ENCODE measurements around the gene GRID2IP. TPM values are rescaled to one million over a fixed set of nuclear protein-coding genes. Genes with fewer than 3 reads are reported as not detected.

GRID2IP gene
- polyA plus RNA-seq, 1 experiment, result not detected

- DNase-seq (ENCODE audit: low read depth, low spot score), result no peak
- peaks cover 57% of the 10 kb centered on the region for H3K27me3 ChIP-seq (ENCODE audit: control insufficient read depth, insufficient read depth, low read length)
- peak overlapping the region; percentile 10; the same call in 1 of the 2 replicates for H3K4me3 ChIP-seq (ENCODE audit: low read depth, low read length)
- H3K9me3 ChIP-seq (ENCODE audit: control insufficient read depth, insufficient read depth, low read length), result no peaks in the 10 kb centered on the region
- no peak for TF ChIP-seq CTCF (IDR thresholded peaks at IDR 0.05; ENCODE audit: low read depth, low read length)
- ChIA-PET POLR2A (no interaction called here), CTCF (no interaction called here)
- no peak overlapping the region for H3K27ac ChIP-seq (ENCODE audit: low read depth, low read length)
These were observed 20.4 kb downstream of the GRID2IP start for GRCh38 chr7:6530626-6531491.

- Histone ChIP-seq H3K27me3 (ENCODE audit: control insufficient read depth, insufficient read depth, low read length) (peaks cover 54% of the 10 kb centered on the region), H3K9me3 (ENCODE audit: control insufficient read depth, insufficient read depth, low read length) (no peaks in the 10 kb centered on the region; the same call in 1 of the 2 replicates), H3K4me3 (ENCODE audit: low read depth, low read length) (no peak overlapping the region), H3K27ac (ENCODE audit: low read depth, low read length) (no peak overlapping the region)
- DNase-seq (ENCODE audit: low read depth, low spot score), result no peak
- ChIA-PET POLR2A (interaction anchor here (0.7 kb wide), 1 partner anchor 30 kb away, joined by 3 read pairs; no protein-coding TSS in a partner anchor), CTCF (interaction anchor here (0.7 kb wide), 1 partner anchor 14 kb away, joined by 3 read pairs; no protein-coding TSS in a partner anchor)
- no peak for TF ChIP-seq CTCF (IDR thresholded peaks at IDR 0.05; ENCODE audit: low read depth, low read length)
These were observed 21.6 kb downstream of the GRID2IP start for GRCh38 chr7:6529643-6530042.

GRCh38 chr7:6528401-6529130 lies 22.7 kb downstream of the GRID2IP start:
- ChIA-PET CTCF (interaction anchor here (0.7 kb wide), 2 partner anchors 12 to 128 kb away, joined by 3 read pairs; no protein-coding TSS in a partner anchor), POLR2A (no interaction called here)
- H3K9me3 ChIP-seq (ENCODE audit: control insufficient read depth, insufficient read depth, low read length), result no peaks in the 10 kb centered on the region; the same call in 1 of the 2 replicates
- H3K27ac ChIP-seq (ENCODE audit: low read depth, low read length), result no peak overlapping the region
- no peak for TF ChIP-seq CTCF (IDR thresholded peaks at IDR 0.05; ENCODE audit: low read depth, low read length)
- H3K27me3 ChIP-seq (ENCODE audit: control insufficient read depth, insufficient read depth, low read length), result peaks cover 49% of the 10 kb centered on the region
- no peak overlapping the region for H3K4me3 ChIP-seq (ENCODE audit: low read depth, low read length)
- DNase-seq (ENCODE audit: low read depth, low spot score), result no peak

GRCh38 chr7:6526997-6527378 lies 24.3 kb downstream of the GRID2IP start:
- POLR2A ChIA-PET, result no interaction called here
- H3K27ac ChIP-seq (ENCODE audit: low read depth, low read length), result no peak overlapping the region
- no peaks in the 10 kb centered on the region; the same call in 1 of the 2 replicates for H3K9me3 ChIP-seq (ENCODE audit: control insufficient read depth, insufficient read depth, low read length)
- no peak for DNase-seq (ENCODE audit: low read depth, low spot score)
- CTCF ChIA-PET, result interaction anchor here (0.9 to 1.0 kb wide), 4 partner anchors 11 to 331 kb away, joined by 3 to 5 read pairs (median 4); partner anchors contain the start of gene ZDHHC4
- no peak for TF ChIP-seq CTCF (IDR thresholded peaks at IDR 0.05; ENCODE audit: low read depth, low read length)
- peaks cover 41% of the 10 kb centered on the region for H3K27me3 ChIP-seq (ENCODE audit: control insufficient read depth, insufficient read depth, low read length)
- peak overlapping the region; percentile 38 for H3K4me3 ChIP-seq (ENCODE audit: low read depth, low read length)
